OCI-LY7 (cell line): Measurements from ENCODE around the gene AADAC. TPM values are rescaled to one million over a fixed set of nuclear protein-coding genes. Genes with fewer than 3 reads are reported as not detected.

Experiments
- BruUV-seq: library from RNA; stranded (reverse); fragments of 400-500 nt; replicated peaks from 2 replicates; lab custom pipeline; 2021; lab: Mats Ljungman, UMichigan
- CTCF ChIA-PET: fragments of 300-600 bp; sonication (Branson Sonifier 250); formaldehyde crosslinking; loops from one replicate; lab custom pipeline; 2022; ENCODE audit warnings: antibody characterized with exemption; ENCODE audit not compliant: unreplicated experiment; lab: Charles Lee
- POLR2A ChIA-PET: fragments of 300-600 bp; sonication (Branson Sonifier 250); formaldehyde crosslinking; loops from one replicate; lab custom pipeline; 2022; ENCODE audit warnings: antibody characterized with exemption; lab: Charles Lee
- DNase-seq: peaks from one replicate; pipeline ENCODE4 v3.0.0-alpha.2; 2015; ENCODE audit warnings: low spot score
- H2AFZ ChIP-seq: fragments of 200-600 bp; sonication (generic), shearing (Covaris generic); 2 replicates; pipeline ENCODE4 v1.6.1; 2014; ENCODE audit warnings: mild to moderate bottlenecking, antibody characterized with exemption, low read length, moderate library complexity
- H3K27ac ChIP-seq: fragments of 200-600 bp; sonication (generic); 2 replicates; pipeline ENCODE4 v1.5.1; 2014; ENCODE audit warnings: mixed run types, low read depth, mild to moderate bottlenecking, moderate library complexity, low read length, inconsistent platforms; ENCODE audit not compliant: poor library complexity, severe bottlenecking
- H3K36me3 ChIP-seq: fragments of 200-600 bp; sonication (generic); 2 replicates; pipeline ENCODE4 v1.6.1; 2014; ENCODE audit warnings: mild to moderate bottlenecking, antibody characterized with exemption, low read length, moderate library complexity, mixed read lengths; ENCODE audit not compliant: insufficient read depth
- H3K4me1 ChIP-seq: fragments of 200-600 bp; sonication (generic); 2 replicates; pipeline ENCODE4 v1.5.1; 2014; ENCODE audit warnings: mild to moderate bottlenecking, low read length; ENCODE audit not compliant: insufficient read depth, poor library complexity, severe bottlenecking
- H3K4me2 ChIP-seq: fragments of 200-600 bp; sonication (generic); 2 replicates; pipeline ENCODE4 v1.6.1; 2014; ENCODE audit warnings: mild to moderate bottlenecking, low read length
- H3K4me3 ChIP-seq: fragments of 200-600 bp; sonication (generic); 2 replicates; pipeline ENCODE4 v1.5.1; 2014; ENCODE audit warnings: mild to moderate bottlenecking, low read depth, low read length; ENCODE audit not compliant: poor library complexity, severe bottlenecking
- H3K79me2 ChIP-seq: fragments of 200-600 bp; sonication (generic); 2 replicates; pipeline ENCODE4 v1.6.1; 2016; ENCODE audit warnings: low read depth, mild to moderate bottlenecking, low read length, moderate library complexity, mixed read lengths; ENCODE audit not compliant: insufficient read depth
- H3K9me2 ChIP-seq: fragments of 200-600 bp; sonication (generic); 2 replicates; pipeline ENCODE4 v1.6.1; 2016; ENCODE audit warnings: mild to moderate bottlenecking, low read length, mixed read lengths; ENCODE audit not compliant: insufficient read depth
- H3K9me3 ChIP-seq: fragments of 200-600 bp; sonication (generic); 2 replicates; pipeline ENCODE4 v1.6.1; 2014; ENCODE audit warnings: mild to moderate bottlenecking, mixed run types, low read length, mixed read lengths
- H4K20me1 ChIP-seq: fragments of 200-600 bp; sonication (generic); 2 replicates; pipeline ENCODE4 v1.6.1; 2014; ENCODE audit warnings: mild to moderate bottlenecking, antibody characterized with exemption, low read length, moderate library complexity, mixed read lengths; ENCODE audit not compliant: insufficient read depth
- EZH2phosphoT487 ChIP-seq: fragments of 200-600 bp; sonication (generic); IDR thresholded peaks from 2 replicates; pipeline ENCODE4 v1.6.1; 2018; ENCODE audit warnings: low read depth, borderline replicate concordance, mild to moderate bottlenecking, mixed run types, antibody characterized with exemption, low read length, moderate library complexity, mixed read lengths
- intact Hi-C: fragments of 100-400 bp; cut with micrococcal nuclease; formaldehyde crosslinking; loops from one replicate; pipeline ENCODE4 v1.10.0; 2022; ENCODE audit not compliant: unreplicated experiment
- total RNA-seq, 2 experiments: library from RNA; depleted of rRNA in 1 of 2; stranded (reverse); fragments of >200 nt in 1 of 2; shearing (Covaris generic) in 1 of 2; gene quantifications; 2 replicates each; pipeline ENCODE4 v1.2.3, GENCODE V29; 2014 to 2022
- TF ChIP-seq, protein P1 (sequence below): fragments of 200-600 bp; sonication (generic); conservative IDR thresholded peaks from 2 replicates; pipeline ENCODE4 v1.5.1; 2014; ENCODE audit warnings: mild to moderate bottlenecking, antibody characterized with exemption, low read length, moderate library complexity, mixed read lengths

Gene AADAC
- total RNA-seq, 2 experiments from 2014 or later, result not detected

DNA sequence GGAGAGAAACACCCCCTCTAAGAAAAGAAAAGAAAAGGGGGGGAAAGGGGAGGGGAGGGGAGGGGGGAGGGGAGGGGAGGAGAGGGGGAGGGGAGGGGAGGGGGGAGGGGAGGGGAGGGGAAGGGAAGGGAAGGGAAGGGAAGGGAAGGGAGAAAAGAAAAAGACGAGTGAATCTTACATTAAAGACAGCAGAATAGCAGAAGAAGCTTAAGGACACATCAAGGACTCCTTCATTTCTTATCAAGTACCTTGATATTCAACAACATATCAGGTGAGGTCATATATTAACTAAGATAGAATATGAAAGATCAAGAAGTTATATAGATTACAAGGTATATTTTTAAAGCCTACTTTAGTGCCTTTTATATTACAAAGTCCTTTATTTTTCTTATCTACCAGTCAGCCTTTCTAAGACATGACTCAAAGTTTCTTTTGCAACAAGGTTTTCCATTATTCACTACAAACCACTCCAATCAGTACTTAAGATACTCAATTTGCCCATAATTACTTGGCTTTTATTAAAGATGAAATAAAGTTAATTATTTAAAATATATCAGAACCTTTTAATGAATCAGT lies 17.7 kb upstream of the AADAC start:
- CTCF ChIA-PET, result no interaction called here
- no peaks in the 10 kb centered on the region for H4K20me1 ChIP-seq
- no peak overlapping the region for H2AFZ ChIP-seq
- peaks cover 6% of the 10 kb centered on the region; the same call in 1 of the 2 replicates for H3K9me2 ChIP-seq
- no peak overlapping the region for H3K4me2 ChIP-seq
- no peaks in the 10 kb centered on the region for H3K79me2 ChIP-seq
- intact Hi-C loops, result no loop called here
- POLR2A ChIA-PET, result interaction anchor here (0.6 kb wide), 1 partner anchor 960 kb away, joined by 4 read pairs; no protein-coding TSS in a partner anchor
- no peak overlapping the region for H3K27ac ChIP-seq
- H3K9me3 ChIP-seq, result no peaks in the 10 kb centered on the region
- no peak overlapping the region for H3K4me3 ChIP-seq
- no peaks in the 10 kb centered on the region for H3K4me1 ChIP-seq
- TF ChIP-seq, protein P1, sequence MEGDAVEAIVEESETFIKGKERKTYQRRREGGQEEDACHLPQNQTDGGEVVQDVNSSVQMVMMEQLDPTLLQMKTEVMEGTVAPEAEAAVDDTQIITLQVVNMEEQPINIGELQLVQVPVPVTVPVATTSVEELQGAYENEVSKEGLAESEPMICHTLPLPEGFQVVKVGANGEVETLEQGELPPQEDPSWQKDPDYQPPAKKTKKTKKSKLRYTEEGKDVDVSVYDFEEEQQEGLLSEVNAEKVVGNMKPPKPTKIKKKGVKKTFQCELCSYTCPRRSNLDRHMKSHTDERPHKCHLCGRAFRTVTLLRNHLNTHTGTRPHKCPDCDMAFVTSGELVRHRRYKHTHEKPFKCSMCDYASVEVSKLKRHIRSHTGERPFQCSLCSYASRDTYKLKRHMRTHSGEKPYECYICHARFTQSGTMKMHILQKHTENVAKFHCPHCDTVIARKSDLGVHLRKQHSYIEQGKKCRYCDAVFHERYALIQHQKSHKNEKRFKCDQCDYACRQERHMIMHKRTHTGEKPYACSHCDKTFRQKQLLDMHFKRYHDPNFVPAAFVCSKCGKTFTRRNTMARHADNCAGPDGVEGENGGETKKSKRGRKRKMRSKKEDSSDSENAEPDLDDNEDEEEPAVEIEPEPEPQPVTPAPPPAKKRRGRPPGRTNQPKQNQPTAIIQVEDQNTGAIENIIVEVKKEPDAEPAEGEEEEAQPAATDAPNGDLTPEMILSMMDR, result no peak
- no peak for TF ChIP-seq EZH2phosphoT487
- BruUV-seq, result no TSS peak
- H3K36me3 ChIP-seq, result no peaks in the 10 kb centered on the region
- DNase-seq, result no peak

DNA sequence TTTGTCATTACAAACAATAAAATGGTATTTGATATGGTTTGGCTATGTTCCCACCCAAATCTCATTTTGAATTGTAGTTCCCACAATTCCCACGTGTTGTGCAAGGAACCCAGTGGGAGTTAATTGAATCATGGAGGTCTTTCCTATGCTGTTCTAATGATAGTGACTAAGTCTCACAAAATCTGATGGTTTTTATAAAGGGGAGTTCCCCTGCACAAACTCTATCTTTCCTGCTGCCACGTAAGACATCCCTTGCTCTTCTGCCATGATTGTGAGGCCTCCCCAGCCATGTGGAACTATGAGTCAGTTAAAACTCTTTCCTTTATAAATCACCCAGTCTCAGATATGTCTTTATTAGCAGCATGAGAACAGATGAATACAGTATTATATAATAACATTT lies 15.4 kb upstream of the AADAC start:
- no peak for DNase-seq
- Histone ChIP-seq H3K4me3 (no peak overlapping the region), H3K79me2 (no peaks in the 10 kb centered on the region), H3K9me2 (no peaks in the 10 kb centered on the region), H3K4me1 (no peaks in the 10 kb centered on the region), H3K36me3 (no peaks in the 10 kb centered on the region), H3K4me2 (no peak overlapping the region), H4K20me1 (no peaks in the 10 kb centered on the region), H2AFZ (no peak overlapping the region), H3K27ac (no peak overlapping the region), H3K9me3 (no peaks in the 10 kb centered on the region)
- POLR2A ChIA-PET, result interaction anchor here (0.7 kb wide), 1 partner anchor 165 kb away, joined by 3 read pairs; no protein-coding TSS in a partner anchor
- BruUV-seq, result no TSS peak
- CTCF ChIA-PET, result no interaction called here
- TF ChIP-seq, protein P1, result no peak
- no peak for TF ChIP-seq EZH2phosphoT487
- intact Hi-C loops, result no loop called here

DNA sequence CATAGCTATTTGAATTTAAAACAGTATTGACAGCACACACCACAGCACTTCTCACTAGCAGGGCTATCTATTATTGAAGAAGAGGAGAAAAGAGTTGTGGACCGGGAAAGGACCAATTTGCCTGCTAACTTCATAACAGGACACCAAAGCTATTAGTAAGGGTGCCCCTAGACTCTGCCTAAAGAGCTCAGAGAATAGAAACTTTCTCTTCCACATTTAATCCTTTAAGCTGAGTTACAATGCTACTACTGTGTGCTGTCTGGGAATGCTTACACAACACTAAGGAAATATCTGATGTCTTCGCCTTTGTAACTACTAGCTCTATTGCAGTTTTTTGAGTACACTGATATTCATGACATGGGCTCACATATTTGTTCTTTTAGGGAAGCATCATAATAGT lies 13.5 kb upstream of the AADAC start:
- no peak overlapping the region for H2AFZ ChIP-seq
- CTCF ChIA-PET, result no interaction called here

More for the DNA sequence above, 13.5 kb upstream of the AADAC start:
- no TSS peak for BruUV-seq
- no peak for DNase-seq
- Histone ChIP-seq H3K4me2 (no peak overlapping the region), H4K20me1 (no peaks in the 10 kb centered on the region), H3K9me3 (no peaks in the 10 kb centered on the region), H3K79me2 (no peaks in the 10 kb centered on the region), H3K27ac (no peak overlapping the region), H3K36me3 (no peaks in the 10 kb centered on the region), H3K4me1 (no peaks in the 10 kb centered on the region), H3K4me3 (no peak overlapping the region), H3K9me2 (no peaks in the 10 kb centered on the region)
- POLR2A ChIA-PET, result no interaction called here
- intact Hi-C loops, result no loop called here
- TF ChIP-seq, protein P1, result no peak
- no peak for TF ChIP-seq EZH2phosphoT487
